ENCODE data around the gene LDLRAP1. TPM values are rescaled to one million over a fixed set of nuclear protein-coding genes. Genes with fewer than 3 reads are reported as not detected.

LDLRAP1 gene
- total and polyA plus RNA-seq, 2 donors (not counting 3 experiments of a cell fraction or from before 2014, with no cell fraction given), result 23.1 to 24.7 TPM

GRCh38 chr1:25566730-25567341 is 23.4 kb downstream of the LDLRAP1 start:
- intact Hi-C loops (cut with micrococcal nuclease) (no loop called here), dilution Hi-C loops (cut with MboI; ENCODE audit: extremely low pct_ligation_motif_present, low sequenced_read_pairs) (no loop called here)
- H3K4me1 ChIP-seq (ENCODE audit: control insufficient read depth, extremely low read depth, insufficient read depth, low read length), result peaks cover 9% of the 10 kb centered on the region
- no peak for TF ChIP-seq MAX (IDR thresholded peaks at IDR 0.05; ENCODE audit: insufficient read depth, insufficient read length)
- TF ChIP-seq CTCF (IDR thresholded peaks at IDR 0.05; ENCODE audit: extremely low read depth in 1 of 2, insufficient read depth in 1 of 2, low read depth in 1 of 2, low read length in 2 of 2), result no peak
- TF ChIP-seq MYC (IDR thresholded peaks at IDR 0.05; ENCODE audit: low read depth, low read length), result no peak
- TF ChIP-seq FOS (IDR thresholded peaks at IDR 0.05; ENCODE audit: borderline replicate concordance, insufficient read depth, low read length), result no peak
- TF ChIP-seq EZH2 (IDR thresholded peaks at IDR 0.05; ENCODE audit: borderline replicate concordance, low read depth, low read length, severe bottlenecking), result no peak
- no TSS peak for BruUV-seq (replicated peaks)
- FAIRE-seq, result no peak
- H3K4me3 ChIP-seq (replicated peaks in 1 of 3; ENCODE audit: insufficient read depth in 1 of 3, low read depth in 1 of 3, low read length in 3 of 3), result no peak overlapping the region
- no peaks in the 10 kb centered on the region for H4K20me1 ChIP-seq (replicated peaks; ENCODE audit: control insufficient read depth, extremely low read depth, insufficient read depth, low read length)
- no peaks in the 10 kb centered on the region for H3K9me1 ChIP-seq (replicated peaks; ENCODE audit: control insufficient read depth, extremely low read depth, insufficient read depth, low read length)
- H3K27ac ChIP-seq (ENCODE audit: insufficient read depth, low read depth, low read length), result no peak overlapping the region
- ChIA-PET CTCF (interaction anchor here (1.2 to 1.8 kb wide), 4 partner anchors 10 to 46 kb away, joined by 3 to 8 read pairs (median 6); no protein-coding TSS in a partner anchor), POLR2A (interaction anchor here (0.7 kb wide), 1 partner anchor 344 kb away, joined by 6 read pairs; no protein-coding TSS in a partner anchor)
- H3K9me3 ChIP-seq (replicated peaks; ENCODE audit: control insufficient read depth, insufficient read depth, low read length), result no peaks in the 10 kb centered on the region
- no peak for DNase-seq (ENCODE audit: low read depth, low spot score)
- H3K79me2 ChIP-seq (ENCODE audit: control insufficient read depth, insufficient read depth, low read length), result no peaks in the 10 kb centered on the region
- H3K4me2 ChIP-seq (ENCODE audit: insufficient read depth, low read length), result no peak overlapping the region
- no peak overlapping the region for H3K9ac ChIP-seq (replicated peaks; ENCODE audit: extremely low read depth, insufficient read depth, low read length)
- H3K27me3 ChIP-seq (ENCODE audit: control insufficient read depth in 2 of 2, insufficient read depth in 2 of 2, low read length in 2 of 2), result no peaks in the 10 kb centered on the region
- H3K36me3 ChIP-seq (ENCODE audit: control insufficient read depth in 2 of 2, extremely low read depth in 1 of 2, insufficient read depth in 2 of 2, low read length in 2 of 2), result peaks cover 0 to 7% of the 10 kb centered on the region in 2 experiments
- H2AFZ ChIP-seq (ENCODE audit: low read depth, low read length), result no peak overlapping the region

Data from endothelial cell of umbilical vein (primary cell).